Measurements from ENCODE around the gene ZNF804A.

The ZNF804A gene

DNA sequence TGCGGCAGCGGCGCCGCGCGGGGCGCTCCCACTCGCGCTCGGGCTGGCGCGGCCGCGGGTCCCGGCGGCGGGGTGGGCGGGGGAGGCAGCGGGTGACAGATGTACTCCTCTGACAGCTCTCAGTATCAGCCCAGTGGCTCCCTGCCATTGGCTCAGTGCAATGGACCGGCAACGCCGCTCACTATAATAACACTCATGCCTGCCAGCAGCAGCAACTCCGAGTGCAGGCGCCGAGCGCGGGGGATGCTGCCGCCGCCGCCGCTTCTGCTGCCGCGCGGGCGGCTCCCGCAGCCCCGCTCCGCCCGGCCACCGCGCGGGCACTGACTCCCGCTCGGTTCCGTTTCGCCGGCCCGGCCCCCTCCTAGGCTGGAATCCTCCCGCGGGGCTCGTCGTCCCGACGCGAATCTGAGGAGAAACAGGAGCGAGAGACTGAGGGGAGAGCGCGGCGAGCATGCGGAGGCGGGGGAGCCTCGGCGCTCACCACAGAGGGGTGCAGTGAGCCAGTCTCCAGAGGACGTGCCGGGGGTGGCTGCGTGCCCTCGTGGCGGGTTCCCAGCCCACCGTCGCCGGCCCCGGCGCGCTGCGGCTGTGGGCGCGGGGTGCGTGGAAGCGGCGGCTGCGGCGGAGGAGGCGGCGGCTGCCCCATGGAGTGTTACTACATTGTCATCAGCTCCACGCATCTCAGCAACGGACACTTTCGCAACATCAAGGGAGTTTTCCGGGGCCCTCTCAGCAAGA lies at the start of gene ZNF804A:
Gene ZNF804A (plus strand): TSS at position 214 of the 738 bp plus-strand sequence. CDS start 431 bp downstream, at position 645.
- peak; percentile 64 for DNase-seq

DNA sequence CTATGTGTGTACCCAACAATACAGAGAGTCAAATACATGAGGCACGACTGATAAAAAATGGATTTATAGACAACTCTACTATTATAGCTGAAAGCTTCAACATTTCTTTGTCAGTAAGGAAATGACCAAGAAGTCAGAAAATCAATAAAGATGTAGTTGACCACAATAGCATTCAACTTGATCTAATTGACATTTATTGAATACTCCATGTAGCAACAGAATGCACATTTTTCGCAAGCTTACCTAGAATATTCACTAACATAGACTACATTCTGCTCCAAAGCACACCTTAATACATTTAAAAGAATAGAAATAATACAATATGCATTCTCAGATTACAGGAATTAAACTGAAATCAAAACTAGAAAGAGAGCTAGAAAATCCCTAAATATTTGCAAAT lies 49.2 kb upstream of the ZNF804A start:
- no peak for DNase-seq

- peak; percentile 71 for DNase-seq
Measured at GRCh38 chr2:184551626-184552025, 46.7 kb upstream of the ZNF804A start.

- DNase-seq, result peak; percentile 46
Measured at GRCh38 chr2:184554736-184555135, 43.6 kb upstream of the ZNF804A start.

DNA sequence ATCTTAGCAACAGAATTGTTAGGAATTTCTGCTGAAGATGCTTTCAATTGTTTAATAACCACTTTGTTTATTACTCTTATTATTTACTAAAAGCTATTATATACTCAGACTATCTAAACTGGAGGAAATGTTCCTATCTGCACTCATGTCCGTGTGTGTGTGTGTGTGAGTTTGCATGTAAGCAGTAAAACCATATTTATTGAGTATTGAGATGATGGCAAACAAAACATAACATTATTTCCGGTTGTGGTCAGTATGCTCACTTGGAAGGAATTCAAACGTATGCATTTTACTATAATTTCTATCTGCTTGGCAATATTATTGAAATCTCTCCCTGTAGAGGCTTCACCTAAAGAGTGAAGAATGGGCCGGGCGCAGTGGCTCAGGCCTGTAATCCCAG lies 43.0 kb upstream of the ZNF804A start:
- DNase-seq, result no peak

DNA sequence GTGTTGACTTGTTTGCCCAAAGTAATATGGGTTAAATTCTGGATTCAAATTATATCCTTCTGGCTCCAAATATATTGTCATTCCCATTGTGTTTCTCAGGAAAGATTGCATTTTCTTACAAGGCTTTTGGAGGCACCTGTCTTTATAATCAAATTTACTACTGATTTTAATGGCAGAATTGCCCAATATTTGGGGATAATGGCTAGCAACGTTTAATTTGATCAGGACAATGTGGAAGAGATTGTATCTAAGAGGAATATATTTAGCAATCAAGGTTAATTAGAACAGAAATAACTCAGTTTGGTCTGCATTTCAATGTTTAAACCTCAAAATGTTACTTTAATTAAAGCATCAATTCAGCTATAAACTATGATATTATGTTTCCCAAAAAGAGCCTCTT lies 41.7 kb upstream of the ZNF804A start:
- no peak for DNase-seq

DNA sequence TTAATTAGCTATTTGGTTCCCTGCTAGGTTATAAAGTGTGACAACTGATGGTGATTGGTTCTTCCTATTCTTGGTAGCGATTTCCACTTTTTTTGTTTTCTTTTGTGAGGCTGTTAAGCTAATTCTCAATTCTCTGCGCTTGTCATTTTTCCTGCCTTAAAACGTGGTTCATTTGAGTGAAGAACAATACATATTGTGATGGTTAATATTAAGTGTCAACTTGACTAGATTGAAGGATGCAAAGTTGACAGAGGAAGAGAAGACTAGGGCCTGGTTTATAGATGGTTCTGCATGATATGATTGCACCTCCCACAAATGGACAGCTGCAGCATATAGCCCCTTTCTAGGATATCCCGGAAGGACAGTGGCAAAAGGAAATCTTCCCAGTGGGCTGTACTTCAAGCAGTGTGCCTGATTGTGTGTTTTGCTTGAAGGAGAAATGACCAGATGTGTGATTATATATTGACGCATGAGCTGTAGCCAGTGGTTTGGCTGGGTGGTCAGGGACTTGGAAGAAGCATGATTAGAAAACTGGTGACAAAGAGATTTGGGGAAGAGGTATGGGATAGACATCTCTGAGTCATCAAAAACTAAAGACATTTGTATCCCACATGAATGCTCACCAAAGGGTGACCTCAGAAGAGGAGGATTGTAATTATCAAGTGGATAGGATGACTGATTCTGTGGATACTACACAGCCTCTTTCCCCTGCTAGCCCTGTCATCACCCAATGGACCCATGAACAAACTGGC lies 39.4 kb upstream of the ZNF804A start:
- DNase-seq, result peak; percentile 68

DNA sequence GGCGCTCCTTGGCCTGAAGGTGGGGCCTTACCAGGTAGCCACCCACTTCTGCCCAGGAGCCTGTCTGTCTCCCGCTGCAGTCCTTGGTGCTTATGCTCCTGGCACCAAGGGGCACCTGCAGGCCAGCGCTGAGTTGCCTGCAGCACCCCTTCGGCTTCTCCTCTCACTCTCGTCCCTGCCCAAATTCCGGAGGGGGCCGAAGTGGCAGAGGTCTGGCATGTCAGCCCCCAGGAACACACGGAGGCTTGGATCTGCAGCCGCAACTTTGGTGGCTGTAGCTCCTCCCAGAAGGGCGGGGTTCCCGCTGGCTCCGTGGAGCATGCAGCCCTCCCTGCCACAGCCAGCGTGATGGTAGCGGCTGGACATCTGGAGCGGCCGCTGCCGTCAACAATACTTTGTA lies 37.7 kb upstream of the ZNF804A start:
- no peak for DNase-seq

- peak; percentile 52 for DNase-seq
Measured at GRCh38 chr2:184562532-184562931, 35.8 kb upstream of the ZNF804A start.

DNA sequence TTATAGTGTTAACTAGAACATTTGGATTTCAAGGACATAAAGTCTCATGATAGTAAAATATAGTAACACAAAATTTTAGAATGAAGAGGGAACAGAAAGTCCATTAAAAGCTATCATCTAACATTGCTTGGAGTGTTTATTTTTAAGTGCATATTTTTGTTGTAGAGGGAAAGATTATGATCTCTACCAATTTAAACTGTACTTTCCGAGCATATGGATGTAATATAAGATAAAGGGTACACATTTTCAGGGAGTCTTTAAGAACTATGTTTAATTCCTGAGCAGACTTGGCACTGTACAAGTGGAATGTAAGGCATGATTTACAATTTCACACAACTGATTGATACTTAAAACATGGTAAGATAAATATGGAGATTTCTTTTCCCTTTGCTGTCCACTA lies 34.2 kb upstream of the ZNF804A start:
- no peak for DNase-seq

- DNase-seq, result no peak
Measured at GRCh38 chr2:184566716-184567115, 31.6 kb upstream of the ZNF804A start.

- DNase-seq, result no peak
Measured at GRCh38 chr2:184577056-184577455, 21.3 kb upstream of the ZNF804A start.

DNA sequence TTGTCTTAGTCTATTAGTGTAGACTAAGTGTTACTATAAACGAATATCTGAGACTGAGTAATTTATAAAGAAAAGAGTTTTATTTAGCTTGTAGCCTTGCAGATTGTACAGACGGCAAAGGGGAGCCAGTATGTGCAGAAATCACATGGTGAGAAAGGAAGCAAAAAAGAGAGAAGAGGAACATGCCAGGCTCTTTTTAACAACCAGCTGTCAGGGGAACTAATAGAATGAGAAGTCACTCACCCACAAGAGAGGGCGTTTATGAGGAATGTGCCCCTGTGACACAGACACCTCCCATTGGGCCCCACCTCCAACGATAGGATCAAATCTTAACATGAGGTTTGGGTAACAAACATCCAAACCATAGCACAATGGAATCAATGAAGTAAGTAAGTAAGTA lies 20.6 kb upstream of the ZNF804A start:
- no peak for DNase-seq

DNA sequence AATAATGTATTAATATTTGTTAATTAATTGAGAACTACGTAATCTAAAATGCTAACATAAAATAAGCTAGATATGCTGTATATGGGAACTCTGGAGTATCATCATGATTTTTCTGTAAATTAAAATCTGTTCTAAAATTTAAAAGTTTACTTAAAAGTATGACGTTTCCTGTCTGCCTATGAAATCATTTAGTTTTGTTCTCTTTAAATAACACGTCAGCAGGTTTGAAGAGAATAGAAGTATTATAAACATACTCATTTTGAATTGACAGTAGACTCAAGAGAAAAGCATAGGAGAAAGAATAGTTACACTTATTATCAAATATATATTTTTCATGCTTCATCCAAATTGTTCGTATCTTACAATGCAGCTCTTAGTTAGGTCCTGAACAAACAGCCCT lies 19.1 kb upstream of the ZNF804A start:
- no peak for DNase-seq

DNA sequence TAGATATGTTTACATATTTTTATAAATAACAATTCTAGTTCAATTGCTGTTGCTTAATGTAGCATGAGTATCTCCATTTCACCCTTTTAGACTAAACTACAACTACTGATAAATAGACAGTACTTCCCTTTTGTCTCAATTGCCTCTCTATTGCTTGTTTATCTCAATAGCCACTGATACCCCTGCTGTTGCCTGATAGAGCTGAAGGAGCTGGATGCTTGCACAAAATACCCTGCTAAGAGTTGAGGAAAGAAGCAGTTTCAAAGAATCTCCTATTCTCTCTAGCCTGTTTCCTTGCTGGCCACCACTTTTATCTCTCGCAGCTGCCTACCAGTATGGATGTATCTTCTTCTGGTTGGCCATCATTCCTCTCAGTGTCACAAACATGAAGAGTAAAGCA lies 16.9 kb upstream of the ZNF804A start:
- DNase-seq, result no peak

DNA sequence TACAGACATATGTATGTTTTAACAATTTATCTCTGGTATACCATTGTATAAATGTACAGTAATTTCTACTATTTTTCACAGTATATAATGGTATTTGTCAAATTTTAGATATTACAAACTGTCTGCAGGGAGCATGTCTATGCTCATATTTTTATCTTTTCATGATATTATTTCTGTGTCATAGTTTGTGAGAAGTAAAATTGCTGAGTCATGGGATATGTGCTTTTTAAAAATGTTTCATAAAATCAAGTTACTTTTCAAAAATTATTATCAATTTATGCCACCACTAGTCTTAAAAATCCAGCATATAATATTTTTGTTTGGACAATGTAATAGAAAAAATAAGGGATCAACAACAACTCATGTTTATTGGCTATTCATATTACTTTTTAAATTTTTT lies 9.1 kb upstream of the ZNF804A start:
- no peak for DNase-seq

- peak; percentile 43 for DNase-seq
Measured at GRCh38 chr2:184596819-184597411, 1.4 kb upstream of the ZNF804A start.

DNA sequence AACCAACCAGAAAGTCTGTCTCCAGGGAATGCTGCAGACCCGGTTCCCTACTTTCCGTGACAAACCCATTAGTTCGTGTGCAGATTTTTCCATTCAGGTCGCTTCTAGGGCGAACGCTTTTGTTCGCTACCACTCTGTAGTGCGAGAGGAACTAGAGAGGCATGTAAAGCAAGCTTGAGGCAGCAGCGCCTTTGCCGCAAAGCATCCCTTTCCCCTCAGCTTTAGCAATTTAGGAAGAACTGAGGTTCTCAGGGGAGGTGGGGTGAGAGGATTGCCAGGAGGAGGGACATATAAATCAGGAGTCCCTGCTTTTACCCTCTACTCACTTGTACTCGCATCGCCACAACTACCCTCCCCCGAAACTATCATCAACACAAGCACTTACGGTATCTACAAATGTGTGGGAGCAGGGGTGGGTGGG lies 748 bp upstream of the ZNF804A start:
- DNase-seq, result peak; percentile 51

GRCh38 chr2:184598002-184598315 lies 370 bp upstream of the ZNF804A start:
- DNase-seq, result no peak

DNA sequence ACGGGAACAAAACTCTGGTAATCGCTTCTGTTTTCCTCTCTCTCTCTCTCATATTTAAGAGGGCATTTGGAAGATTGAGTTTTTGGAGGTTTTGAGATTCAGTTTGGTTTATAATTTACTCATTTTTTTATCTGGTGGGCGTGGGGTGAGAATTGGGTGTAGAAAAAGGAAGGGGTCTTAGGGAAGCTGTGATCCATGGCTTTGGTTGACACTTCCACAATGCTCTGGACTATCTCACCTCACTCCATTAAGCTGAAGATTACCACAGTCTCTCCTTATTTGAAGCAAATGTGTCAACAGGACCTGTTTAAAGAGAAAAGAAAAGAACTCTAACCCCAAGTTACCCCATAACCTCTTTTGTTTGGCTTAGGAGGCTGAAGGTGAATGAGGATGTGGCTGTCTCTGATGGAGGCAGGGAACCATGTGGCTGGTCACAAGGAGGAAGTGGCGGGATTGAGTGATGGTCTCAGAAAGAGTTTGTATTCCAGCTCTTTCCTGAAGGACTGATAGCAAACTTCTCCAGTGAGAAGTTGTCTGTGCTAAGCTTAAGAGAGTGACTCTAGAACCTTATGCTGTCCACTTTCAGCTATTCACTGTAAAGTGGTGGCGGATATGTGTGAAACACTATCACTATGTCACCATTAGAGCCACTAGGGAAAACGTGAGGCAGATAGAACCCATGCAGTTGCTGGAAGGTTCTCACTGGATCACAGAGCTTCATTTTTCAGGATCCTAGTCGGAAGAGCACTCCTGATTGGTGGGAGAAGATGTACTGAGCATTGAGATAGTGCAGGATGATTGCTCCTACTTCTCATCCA lies 934 bp downstream of the ZNF804A start:
- DNase-seq, result peak; percentile 34

DNA sequence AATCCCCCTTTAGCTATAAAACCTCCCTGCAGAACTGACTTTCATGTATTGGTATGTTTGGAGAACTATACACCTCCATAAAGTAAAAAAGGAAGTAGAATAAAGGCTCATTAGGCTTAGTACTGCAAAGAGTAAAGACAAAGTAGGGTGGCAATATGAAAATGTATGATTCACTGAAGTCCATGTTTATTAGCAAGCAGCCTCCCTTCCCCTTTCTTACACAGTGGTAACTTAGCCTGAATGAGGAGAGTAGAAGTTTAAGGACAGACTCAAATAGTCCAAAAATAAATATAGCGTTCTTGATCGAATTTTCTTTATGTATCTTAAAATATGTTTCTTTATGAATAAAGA lies 1.5 kb downstream of the ZNF804A start:
- peak; percentile 9 for DNase-seq

GRCh38 chr2:184602734-184603133 lies 4.4 kb downstream of the ZNF804A start:
- DNase-seq, result no peak

DNA sequence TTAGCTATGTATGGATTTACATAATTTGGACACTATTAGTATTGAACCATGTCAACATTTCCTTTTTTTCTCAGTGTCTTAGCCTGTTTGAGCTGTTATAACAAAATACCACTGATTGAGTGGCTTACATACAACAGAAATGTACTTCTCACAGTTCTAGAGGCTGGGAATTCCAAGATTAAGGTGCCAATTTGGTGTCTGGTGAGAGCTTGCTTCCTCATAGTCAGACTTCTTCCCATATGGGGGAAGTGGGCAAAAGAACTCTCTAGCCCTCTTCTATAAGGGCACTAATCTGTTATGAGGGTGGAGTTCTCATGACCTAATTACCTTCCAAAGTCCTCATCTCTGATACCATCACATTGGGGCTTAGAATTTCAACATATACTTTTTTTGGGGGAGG lies 12.6 kb downstream of the ZNF804A start:
- no peak for DNase-seq
